IPS-11a (cell line): ENCODE data around the gene LRBA.
"Not testable (repeated sequence)": the region's sequence is repeated elsewhere in the genome, so short reads cannot be mapped to it uniquely, and the experiment has no call there.

Experiments
- H3K4me3 ChIP-seq: one replicate; pipeline ENCODE4 v1.5.1; 2013; ENCODE audit warnings: low read depth, low read length, control low read depth

The LRBA gene

GRCh38 chr4:150518559-150518958 lies 496.5 kb downstream of the LRBA start:
- no peak overlapping the region for H3K4me3 ChIP-seq

DNA sequence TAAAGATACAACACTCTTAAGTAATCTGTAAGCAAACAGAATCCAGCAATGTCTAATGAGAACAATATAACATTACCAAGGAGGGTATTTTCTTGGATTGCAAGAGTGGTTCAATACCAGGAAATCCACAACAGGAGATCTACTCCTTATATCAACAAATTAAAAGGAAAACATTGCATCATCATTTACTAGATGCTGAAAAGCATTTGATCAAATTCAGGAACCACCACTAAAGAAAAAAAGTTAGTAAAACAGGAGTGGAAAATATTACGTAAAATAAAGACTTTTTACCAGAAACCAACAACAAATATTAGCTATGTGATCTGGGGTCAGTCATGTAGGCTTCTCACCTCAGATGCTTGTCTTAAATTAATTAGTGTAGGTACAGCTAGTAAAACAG lies 499.9 kb downstream of the LRBA start:
- H3K4me3 ChIP-seq, result no peak overlapping the region

GRCh38 chr4:150514709-150515108 lies 500.4 kb downstream of the LRBA start:
- H3K4me3 ChIP-seq, result no peak overlapping the region

DNA sequence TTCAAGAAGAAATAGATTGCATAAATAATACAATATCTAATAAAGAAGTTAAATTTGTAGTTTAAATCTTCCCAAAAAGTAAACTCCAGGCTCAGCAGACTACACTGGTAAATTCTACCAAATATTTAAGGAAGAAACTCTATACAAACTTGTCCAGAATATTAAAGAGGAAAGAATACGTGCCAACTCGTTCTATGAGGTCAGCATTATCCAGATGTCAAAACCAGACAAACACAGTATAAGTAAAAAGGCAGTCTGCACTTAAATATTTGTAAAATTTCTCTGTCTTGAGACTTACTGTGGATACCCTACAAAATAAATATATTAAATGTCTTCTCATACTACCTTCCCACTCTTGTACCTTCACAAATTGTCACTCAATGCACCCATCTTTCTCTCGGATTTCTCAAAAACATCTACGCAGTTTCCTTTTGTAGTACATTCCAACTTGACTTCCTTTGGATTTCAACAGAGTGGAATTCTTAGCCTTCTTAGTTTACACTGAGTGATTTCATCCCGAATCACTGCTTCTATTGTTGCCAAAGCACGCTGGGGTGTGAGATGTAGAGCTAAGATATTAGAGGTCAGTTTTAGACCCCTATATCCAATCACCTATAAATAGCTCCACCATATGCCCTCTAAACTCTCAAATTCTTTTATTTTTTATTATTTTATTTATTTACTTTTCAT lies 504.8 kb downstream of the LRBA start:
- H3K4me3 ChIP-seq, result no peak overlapping the region

DNA sequence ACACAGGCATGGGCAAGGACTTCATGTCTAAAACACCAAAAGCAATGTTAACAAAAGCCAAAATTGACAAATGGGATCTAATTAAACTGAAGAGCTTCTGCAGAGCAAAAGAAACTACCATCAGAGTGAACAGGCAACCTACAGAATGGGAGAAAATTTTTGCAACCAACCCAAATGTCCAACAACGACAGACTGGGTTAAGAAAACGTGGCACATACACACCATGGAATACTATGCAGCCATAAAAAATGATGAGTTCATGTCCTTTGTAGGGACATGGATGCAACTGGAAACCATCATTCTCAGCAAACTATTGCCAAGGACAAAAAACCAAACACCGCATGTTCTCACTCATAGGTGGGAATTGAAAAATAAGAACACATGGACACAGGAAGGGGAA lies 507.4 kb downstream of the LRBA start:
- not testable (repeated sequence) for H3K4me3 ChIP-seq

GRCh38 chr4:150501983-150502382 lies 513.1 kb downstream of the LRBA start:
- H3K4me3 ChIP-seq, result no peak overlapping the region

GRCh38 chr4:150501009-150501727 lies 513.9 kb downstream of the LRBA start:
- no peak overlapping the region for H3K4me3 ChIP-seq

GRCh38 chr4:150497612-150498011 lies 517.5 kb downstream of the LRBA start:
- H3K4me3 ChIP-seq, result no peak overlapping the region

DNA sequence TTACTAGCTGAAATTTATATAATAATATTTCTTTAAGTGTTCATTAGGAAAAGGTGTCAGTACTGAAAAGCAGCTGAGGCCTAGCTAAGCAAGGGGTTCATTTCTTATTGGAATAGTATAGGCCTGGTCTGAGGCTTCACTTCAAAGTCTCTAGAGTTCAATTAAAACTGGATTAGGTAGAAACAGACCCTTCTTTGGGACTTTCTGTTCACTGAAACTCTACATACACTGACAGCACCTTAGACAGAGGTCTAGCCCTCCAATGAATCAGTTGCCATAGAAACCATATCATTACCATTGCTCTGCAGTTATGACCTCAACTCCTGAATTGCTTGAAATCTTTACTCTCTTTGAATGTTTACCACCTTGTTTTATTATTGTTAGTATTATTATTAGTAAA lies 519.5 kb downstream of the LRBA start:
- H3K4me3 ChIP-seq, result no peak overlapping the region

GRCh38 chr4:150493851-150494250 lies 521.2 kb downstream of the LRBA start:
- no peak overlapping the region for H3K4me3 ChIP-seq

DNA sequence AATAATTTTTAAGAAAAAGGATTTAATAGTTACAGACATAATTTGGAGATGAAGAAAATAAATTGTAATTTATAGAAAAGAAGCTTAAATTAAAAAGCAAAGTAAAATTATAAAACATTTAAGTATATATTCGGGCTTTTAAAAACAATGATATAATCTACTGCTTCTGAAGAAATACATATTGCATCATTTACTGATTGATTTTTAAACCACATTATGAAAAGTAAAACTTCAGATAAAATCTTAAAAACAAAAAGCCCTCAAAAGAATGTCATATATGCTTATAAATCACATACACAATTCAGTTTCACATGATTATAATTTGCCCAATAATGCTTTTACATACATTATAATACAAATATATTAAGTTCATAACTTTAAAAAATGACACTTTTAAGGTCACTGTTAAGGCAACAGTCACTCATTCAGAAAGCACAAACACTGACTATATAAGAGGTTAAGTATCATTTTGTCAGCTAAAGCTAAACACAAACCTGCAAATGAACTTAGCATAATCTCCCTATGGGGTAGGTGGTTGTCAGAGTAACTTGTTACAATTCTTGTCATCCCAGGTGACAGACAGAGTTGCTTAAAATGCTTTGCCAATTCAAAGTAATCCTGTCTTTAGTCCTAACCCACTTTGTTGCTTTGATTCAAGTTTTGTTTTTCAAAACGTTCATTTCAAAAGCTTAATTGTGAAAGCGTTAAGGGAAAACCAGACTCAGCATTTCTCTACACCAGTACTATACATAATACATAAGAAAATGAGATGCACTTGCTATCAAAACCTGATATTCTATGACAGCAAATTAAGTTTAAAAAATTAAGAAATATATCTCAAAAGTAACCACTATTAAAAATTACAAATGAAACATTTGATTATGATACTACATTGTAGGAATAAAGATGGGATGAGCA lies 523.7 kb downstream of the LRBA start:
- no peak overlapping the region for H3K4me3 ChIP-seq

DNA sequence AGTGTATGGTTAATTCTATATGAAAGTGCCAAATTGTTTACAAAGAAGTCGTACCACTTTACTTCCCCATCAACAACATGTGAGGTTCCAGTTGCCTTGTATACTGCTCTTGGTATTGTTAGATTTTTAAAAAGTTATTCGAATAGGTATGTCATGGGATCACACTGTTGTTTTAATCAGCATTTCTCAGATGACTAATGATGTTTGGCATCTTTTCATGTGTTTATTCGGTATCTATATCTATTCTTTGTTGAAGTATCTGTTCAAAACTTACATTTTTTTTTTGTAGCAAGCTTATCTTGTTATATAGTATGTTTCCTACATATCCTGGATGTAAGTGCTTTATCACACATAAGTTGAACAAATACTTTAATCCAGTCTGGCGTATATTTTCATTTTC lies 532.5 kb downstream of the LRBA start:
- H3K4me3 ChIP-seq, result no peak overlapping the region

DNA sequence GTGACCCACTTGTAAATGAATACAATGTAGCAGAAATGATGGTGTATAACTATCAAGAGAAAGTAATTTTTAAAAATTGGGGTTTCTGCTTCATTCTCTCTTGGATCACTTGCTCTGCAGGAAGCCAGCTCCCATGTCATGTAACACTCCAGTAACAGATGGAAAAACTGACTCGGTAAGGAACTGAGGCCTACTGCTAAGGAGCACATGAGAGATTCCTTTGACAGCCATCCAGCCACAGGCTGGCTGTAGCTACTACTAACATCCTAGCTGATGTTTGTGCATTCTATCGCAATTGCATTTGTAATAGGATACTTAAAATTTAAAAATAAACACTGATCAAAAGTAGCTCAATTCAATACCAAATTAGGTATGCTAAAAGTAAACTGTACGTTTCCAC lies 535.4 kb downstream of the LRBA start:
- H3K4me3 ChIP-seq, result no peak overlapping the region

DNA sequence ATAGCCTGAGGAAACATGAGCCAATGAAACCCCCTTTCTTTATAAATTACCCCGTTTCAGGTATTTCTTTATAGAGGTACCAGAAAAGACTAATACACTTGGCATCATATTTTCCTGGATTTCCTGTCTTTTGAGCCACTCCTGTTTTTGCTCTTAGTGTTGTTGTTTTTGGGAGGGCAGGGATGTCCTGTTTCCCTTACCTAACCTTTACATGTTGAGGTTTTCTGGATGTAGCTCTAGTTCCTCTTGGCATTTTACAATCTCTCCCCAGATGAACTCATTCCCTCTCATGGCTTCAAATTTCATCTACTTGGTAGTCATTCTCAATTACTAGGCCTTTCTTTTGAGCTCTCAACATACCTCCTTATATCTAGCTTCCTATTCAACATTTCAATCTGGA lies 537.2 kb downstream of the LRBA start:
- H3K4me3 ChIP-seq, result no peak overlapping the region

GRCh38 chr4:150476776-150477175 lies 538.3 kb downstream of the LRBA start:
- H3K4me3 ChIP-seq, result no peak overlapping the region

DNA sequence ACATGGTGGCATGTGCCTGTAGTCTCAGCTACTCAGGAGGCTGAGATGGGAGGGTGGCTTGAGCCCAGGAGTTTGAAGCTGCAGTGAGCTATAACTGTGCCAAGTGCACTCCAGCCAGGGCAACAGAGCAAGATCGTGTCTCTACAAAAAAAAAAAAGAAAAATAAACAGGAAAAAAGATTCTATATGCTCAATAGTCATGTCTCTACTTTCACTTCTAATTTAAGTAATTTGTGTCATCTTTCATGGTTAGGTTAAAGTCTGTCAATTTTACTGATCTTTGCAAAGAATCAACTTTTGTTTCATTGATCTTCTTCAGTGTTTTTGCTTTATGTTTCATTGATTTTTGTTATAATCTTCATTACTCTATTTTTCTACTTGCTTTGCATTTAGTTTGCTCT lies 539.3 kb downstream of the LRBA start:
- H3K4me3 ChIP-seq, result no peak overlapping the region

DNA sequence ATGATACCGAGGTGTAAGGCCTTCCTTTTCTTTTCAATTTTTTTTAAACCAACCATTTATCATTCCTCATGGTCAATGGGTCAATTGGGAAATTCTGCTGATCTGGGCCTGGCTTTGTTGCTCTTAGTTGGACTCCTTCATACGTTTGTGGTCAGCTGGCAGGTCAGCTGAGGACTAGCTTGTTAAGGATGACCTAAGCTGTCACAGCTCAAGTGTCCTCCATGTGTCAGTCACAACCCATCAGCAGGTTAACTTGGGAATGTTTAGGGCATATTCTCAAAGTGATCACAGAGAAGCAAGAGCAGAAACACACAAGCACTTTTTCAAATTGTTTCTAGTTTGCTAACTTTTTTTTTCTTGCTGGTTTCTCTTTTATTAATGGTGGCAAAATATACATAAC lies 550.6 kb downstream of the LRBA start:
- no peak overlapping the region for H3K4me3 ChIP-seq

DNA sequence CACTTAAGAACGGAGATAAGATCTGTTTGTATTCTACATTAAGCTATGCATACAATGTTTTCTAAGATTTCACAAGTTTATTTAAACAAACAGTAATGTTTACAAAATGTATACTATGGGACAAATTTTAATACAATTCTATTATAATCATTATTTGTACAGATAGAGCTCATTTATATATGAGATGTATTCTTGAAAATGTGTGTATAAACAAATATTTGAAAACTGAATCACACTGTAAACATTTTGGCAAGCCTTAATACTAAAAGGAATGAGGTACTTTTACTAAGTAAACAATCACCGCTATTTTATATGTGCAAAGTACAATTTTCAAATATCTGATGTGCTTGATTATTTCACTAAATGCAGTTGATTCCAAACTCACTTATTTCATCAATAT lies 552.3 kb downstream of the LRBA start:
- no peak overlapping the region for H3K4me3 ChIP-seq

- H3K4me3 ChIP-seq, result no peak overlapping the region
Observed at GRCh38 chr4:150461957-150462356, 553.1 kb downstream of the LRBA start.

GRCh38 chr4:150457802-150458201 lies 557.3 kb downstream of the LRBA start:
- H3K4me3 ChIP-seq, result no peak overlapping the region

DNA sequence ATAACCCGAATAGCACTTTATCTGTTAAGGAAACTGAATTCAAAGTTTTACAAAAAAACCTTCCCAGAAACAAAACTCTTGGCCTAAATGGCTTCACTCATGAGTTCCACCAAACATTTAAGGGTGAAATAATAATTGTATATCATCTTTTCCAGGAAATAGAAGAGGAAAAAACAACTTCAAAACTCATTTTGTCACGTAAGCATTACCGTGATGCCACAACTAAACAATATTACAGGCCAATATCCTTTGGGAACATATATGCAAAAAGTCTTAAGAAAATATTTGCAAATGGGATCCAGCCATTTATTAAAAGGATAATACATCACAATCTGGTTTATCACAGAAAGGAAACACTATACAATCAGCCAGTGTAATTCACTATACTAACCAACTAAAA lies 563.2 kb downstream of the LRBA start:
- no peak overlapping the region for H3K4me3 ChIP-seq

DNA sequence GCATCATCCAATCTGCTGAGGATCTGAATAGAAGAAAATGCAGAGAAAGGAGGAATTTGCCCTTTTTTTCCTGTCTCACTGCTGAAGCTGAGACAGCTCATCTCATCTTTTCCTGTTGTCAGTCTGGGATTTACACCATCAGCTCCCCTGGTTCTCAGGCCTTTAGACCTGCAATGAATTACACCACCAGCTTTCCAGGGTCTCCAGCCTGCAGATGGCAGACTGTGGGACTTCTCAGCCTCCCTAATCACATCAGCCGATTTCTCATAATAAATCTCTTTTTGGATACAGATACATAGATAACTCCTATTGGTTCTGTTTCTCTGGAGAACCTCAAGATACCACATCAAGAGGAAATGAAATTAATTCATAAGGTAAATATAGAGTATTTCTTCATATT lies 567.7 kb downstream of the LRBA start:
- no peak overlapping the region for H3K4me3 ChIP-seq
